Tibial nerve (tissue), 4 donors: ENCODE measurements around the gene WDR74.

ENCODE experiments used
- EP300 ChIP-seq, 2 donors: sonication (generic); formaldehyde crosslinking; IDR thresholded peaks; one replicate each; pipeline ENCODE4 v1.6.1; 2017; ENCODE audit warnings: antibody characterized with exemption in 2 of 2, mild to moderate bottlenecking in 1 of 2
- POLR2A ChIP-seq, 2 donors: fragments of 450-650 bp; IDR thresholded peaks; one replicate each; pipeline ENCODE4 v1.6.1; 2017; ENCODE audit warnings: antibody characterized with exemption in 2 of 2, mild to moderate bottlenecking in 2 of 2, moderate library complexity in 2 of 2
- TF ChIP-seq, protein P1 (sequence below), 5 experiments: fragments of 200-600 bp in 3 of 5; fragments of 450-650 bp in 2 of 5; sonication (generic) in 3 of 5; IDR thresholded peaks; one replicate each; pipeline ENCODE4 v1.5.1; 2016 to 2019; ENCODE audit warnings: antibody characterized with exemption in 5 of 5, mild to moderate bottlenecking in 3 of 5, moderate library complexity in 2 of 5

DNA sequence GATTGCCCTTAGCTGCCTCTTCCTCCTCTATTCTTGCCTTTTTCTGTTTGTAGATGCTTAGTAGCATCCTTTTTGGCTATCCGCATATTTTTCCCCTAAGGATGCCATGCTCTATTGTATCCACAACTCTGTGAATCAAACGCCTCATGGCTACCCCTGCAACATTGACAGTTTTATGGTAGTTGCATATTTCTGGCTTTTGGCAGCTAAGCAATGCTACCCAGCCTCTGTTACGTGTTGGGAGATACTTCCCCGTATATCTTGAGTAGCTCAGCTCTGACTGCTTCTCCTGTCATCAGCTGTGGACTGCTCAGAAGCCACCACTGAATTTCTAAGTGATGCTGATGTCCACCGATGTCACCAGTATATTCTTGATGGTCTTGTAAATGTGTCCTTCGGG, 26.2 kb upstream of the WDR74 start:
- TF ChIP-seq, protein P1, sequence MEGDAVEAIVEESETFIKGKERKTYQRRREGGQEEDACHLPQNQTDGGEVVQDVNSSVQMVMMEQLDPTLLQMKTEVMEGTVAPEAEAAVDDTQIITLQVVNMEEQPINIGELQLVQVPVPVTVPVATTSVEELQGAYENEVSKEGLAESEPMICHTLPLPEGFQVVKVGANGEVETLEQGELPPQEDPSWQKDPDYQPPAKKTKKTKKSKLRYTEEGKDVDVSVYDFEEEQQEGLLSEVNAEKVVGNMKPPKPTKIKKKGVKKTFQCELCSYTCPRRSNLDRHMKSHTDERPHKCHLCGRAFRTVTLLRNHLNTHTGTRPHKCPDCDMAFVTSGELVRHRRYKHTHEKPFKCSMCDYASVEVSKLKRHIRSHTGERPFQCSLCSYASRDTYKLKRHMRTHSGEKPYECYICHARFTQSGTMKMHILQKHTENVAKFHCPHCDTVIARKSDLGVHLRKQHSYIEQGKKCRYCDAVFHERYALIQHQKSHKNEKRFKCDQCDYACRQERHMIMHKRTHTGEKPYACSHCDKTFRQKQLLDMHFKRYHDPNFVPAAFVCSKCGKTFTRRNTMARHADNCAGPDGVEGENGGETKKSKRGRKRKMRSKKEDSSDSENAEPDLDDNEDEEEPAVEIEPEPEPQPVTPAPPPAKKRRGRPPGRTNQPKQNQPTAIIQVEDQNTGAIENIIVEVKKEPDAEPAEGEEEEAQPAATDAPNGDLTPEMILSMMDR (IDR thresholded peaks at IDR 0.05): no peak
- TF ChIP-seq EP300 (IDR thresholded peaks at IDR 0.05) (no peak), POLR2A (IDR thresholded peaks at IDR 0.05) (no peak)
